ENCODE data around the gene MED8. TPM values are rescaled to one million over a fixed set of nuclear protein-coding genes. Genes with fewer than 3 reads are reported as not detected.

The MED8 gene
- total and polyA plus RNA-seq, 10 of the 15 experiments (the other 5 are each of a cell fraction or from before 2014, with no cell fraction given): 20.2 to 61.7 (median 39.5) TPM

GRCh38 chr1:43367904-43368645 is 21.5 kb downstream of the MED8 start, which contains the start of gene ELOVL1 (continued):
- TF ChIP-seq CUX1 (IDR thresholded peaks at IDR 0.05; ENCODE audit: insufficient replicate concordance, low read depth, low read length): no peak
- TF ChIP-seq NFIC (IDR thresholded peaks at IDR 0.05; ENCODE audit: low read depth, low read length): no peak
- TF ChIP-seq FOXK2 (IDR thresholded peaks at IDR 0.05): no peak
- TF ChIP-seq SRF (IDR thresholded peaks at IDR 0.05; ENCODE audit: low read depth in 2 of 2, low read length in 2 of 2): 0 out of 4 replicates have a peak, but pooled peaks of 1 of the 2 experiments have one; percentile 8
- no peak for TF ChIP-seq MTA3 (IDR thresholded peaks at IDR 0.05; ENCODE audit: borderline replicate concordance, low read length)
- peak; percentile 23 for TF ChIP-seq SP1 (IDR thresholded peaks at IDR 0.05; ENCODE audit: low read depth, low read length)
- peak; percentile 83 for TF ChIP-seq POLR2AphosphoS2 (IDR thresholded peaks at IDR 0.05; ENCODE audit: low read depth, low read length)
- TF ChIP-seq ZSCAN29 (IDR thresholded peaks at IDR 0.05): no peak
- peak; percentile 53 for TF ChIP-seq RUNX3 (IDR thresholded peaks at IDR 0.05; ENCODE audit: low read length)
- 0 out of 2 replicates have a peak, but pooled peaks have one; percentile 6 for TF ChIP-seq TCF3 (IDR thresholded peaks at IDR 0.05; ENCODE audit: borderline replicate concordance, insufficient read depth, low read depth, low read length)
- TF ChIP-seq RELA (IDR thresholded peaks at IDR 0.05; ENCODE audit: borderline replicate concordance, partially characterized antibody): no peak
- TF ChIP-seq MEF2A (IDR thresholded peaks at IDR 0.05; ENCODE audit: insufficient read depth, low read depth, low read length): no peak
- no peak for TF ChIP-seq ZZZ3 (IDR thresholded peaks at IDR 0.05; ENCODE audit: control insufficient read depth, insufficient read length, low read depth)
- TF ChIP-seq LARP7 (IDR thresholded peaks at IDR 0.05): peak; percentile 80
- no peak for TF ChIP-seq BCL3 (IDR thresholded peaks at IDR 0.05; ENCODE audit: borderline replicate concordance, insufficient read depth, low read depth, low read length, poor library complexity, severe bottlenecking)
- no peak for TF ChIP-seq RAD21 (IDR thresholded peaks at IDR 0.05; ENCODE audit: insufficient read depth, low read depth, low read length)
- no peak for TF ChIP-seq ZNF274 (IDR thresholded peaks at IDR 0.05; ENCODE audit: insufficient read depth, insufficient read length)
- peak in 2 of 3 experiments; percentile 24 to 43; a peak in 4 of 6 replicates for TF ChIP-seq CTCF (IDR thresholded peaks at IDR 0.05 in 2 of 3, conservative IDR thresholded peaks at IDR 0.05 in 1 of 3; ENCODE audit: control insufficient read depth in 2 of 3, extremely low read depth in 1 of 3, insufficient read depth in 1 of 3, low read depth in 3 of 3, low read length in 3 of 3)
- peak; percentile 89 for TF ChIP-seq SPI1 (IDR thresholded peaks at IDR 0.05; ENCODE audit: borderline replicate concordance, insufficient read depth, low read depth, low read length)
- no peak for TF ChIP-seq EP300 (IDR thresholded peaks at IDR 0.05; ENCODE audit: borderline replicate concordance in 1 of 2, control insufficient read depth in 1 of 2, low read depth in 2 of 2, low read length in 2 of 2)
- no peak for TF ChIP-seq TCF12 (IDR thresholded peaks at IDR 0.05; ENCODE audit: low read depth, low read length)
- TF ChIP-seq NR2F1 (conservative IDR thresholded peaks at IDR 0.05): peak; percentile 64
